Esophagus squamous epithelium (tissue), 4 donors: ENCODE data around the gene TECPR2.

Experiments used
- POLR2A ChIP-seq, 4 donors: fragments of 450-650 bp; IDR thresholded peaks; one replicate each; pipeline ENCODE4 v1.6.1; 2017; ENCODE audit warnings: antibody characterized with exemption in 4 of 4, mild to moderate bottlenecking in 4 of 4, moderate library complexity in 3 of 4
- TF ChIP-seq, protein P1 (sequence below), 6 experiments: fragments of 450-650 bp in 4 of 6; fragments of 200-600 bp in 2 of 6; sonication (generic) in 2 of 6; IDR thresholded peaks; one replicate each; pipeline ENCODE4 v1.5.1; 2016 to 2019; ENCODE audit warnings: antibody characterized with exemption in 6 of 6, mild to moderate bottlenecking in 4 of 6, moderate library complexity in 4 of 6

GRCh38 chr14:102501751-102502315 is 139.1 kb downstream of the TECPR2 start:
- TF ChIP-seq, protein P1, sequence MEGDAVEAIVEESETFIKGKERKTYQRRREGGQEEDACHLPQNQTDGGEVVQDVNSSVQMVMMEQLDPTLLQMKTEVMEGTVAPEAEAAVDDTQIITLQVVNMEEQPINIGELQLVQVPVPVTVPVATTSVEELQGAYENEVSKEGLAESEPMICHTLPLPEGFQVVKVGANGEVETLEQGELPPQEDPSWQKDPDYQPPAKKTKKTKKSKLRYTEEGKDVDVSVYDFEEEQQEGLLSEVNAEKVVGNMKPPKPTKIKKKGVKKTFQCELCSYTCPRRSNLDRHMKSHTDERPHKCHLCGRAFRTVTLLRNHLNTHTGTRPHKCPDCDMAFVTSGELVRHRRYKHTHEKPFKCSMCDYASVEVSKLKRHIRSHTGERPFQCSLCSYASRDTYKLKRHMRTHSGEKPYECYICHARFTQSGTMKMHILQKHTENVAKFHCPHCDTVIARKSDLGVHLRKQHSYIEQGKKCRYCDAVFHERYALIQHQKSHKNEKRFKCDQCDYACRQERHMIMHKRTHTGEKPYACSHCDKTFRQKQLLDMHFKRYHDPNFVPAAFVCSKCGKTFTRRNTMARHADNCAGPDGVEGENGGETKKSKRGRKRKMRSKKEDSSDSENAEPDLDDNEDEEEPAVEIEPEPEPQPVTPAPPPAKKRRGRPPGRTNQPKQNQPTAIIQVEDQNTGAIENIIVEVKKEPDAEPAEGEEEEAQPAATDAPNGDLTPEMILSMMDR (IDR thresholded peaks at IDR 0.05) = no peak
- no peak for TF ChIP-seq POLR2A (IDR thresholded peaks at IDR 0.05)
